ENCODE data around the gene MADD.

DNA sequence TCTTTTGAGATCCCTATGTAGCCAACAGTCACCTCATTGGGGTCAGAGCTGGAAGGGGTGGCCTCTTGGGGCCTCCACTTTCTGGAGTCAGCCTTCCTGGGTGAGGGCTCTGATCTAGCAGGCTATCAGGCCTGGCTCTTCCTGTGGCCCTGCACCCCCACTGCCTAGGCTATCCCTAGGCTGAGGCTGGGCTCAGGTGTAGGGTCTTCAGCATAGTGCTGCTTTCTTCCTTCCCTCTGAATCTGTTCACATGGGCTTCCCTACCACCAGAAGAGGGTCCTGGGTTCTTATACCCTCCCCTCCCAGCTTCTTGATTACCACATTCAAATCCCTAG, 108.9 kb downstream of the MADD start:
- TF ChIP-seq, protein P1, sequence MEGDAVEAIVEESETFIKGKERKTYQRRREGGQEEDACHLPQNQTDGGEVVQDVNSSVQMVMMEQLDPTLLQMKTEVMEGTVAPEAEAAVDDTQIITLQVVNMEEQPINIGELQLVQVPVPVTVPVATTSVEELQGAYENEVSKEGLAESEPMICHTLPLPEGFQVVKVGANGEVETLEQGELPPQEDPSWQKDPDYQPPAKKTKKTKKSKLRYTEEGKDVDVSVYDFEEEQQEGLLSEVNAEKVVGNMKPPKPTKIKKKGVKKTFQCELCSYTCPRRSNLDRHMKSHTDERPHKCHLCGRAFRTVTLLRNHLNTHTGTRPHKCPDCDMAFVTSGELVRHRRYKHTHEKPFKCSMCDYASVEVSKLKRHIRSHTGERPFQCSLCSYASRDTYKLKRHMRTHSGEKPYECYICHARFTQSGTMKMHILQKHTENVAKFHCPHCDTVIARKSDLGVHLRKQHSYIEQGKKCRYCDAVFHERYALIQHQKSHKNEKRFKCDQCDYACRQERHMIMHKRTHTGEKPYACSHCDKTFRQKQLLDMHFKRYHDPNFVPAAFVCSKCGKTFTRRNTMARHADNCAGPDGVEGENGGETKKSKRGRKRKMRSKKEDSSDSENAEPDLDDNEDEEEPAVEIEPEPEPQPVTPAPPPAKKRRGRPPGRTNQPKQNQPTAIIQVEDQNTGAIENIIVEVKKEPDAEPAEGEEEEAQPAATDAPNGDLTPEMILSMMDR (conservative IDR thresholded peaks at IDR 0.05; ENCODE audit: low read depth, low read length), result no peak
- no peak for TF ChIP-seq EZH2 (IDR thresholded peaks at IDR 0.05; ENCODE audit: low read length, unreplicated experiment)
- TF ChIP-seq EZH2phosphoT487 (IDR thresholded peaks at IDR 0.05; ENCODE audit: borderline replicate concordance, low read length), result no peak
